GM23338 (cell line): ENCODE data around the gene TOR1AIP2. TPM values are rescaled to one million over a fixed set of nuclear protein-coding genes. Genes with fewer than 3 reads are reported as not detected.

Experiments
- ATAC-seq: fragments of 200-7000 bp; cut with Tn5 transposase; 3 replicates; pipeline ENCODE4 v1.9.1; 2020
- DNase-seq: peaks from one replicate; pipeline ENCODE4 v3.0.0-alpha.2; 2015; ENCODE audit warnings: low spot score
- H2AFZ ChIP-seq: fragments of 200-600 bp; sonication (generic); 2 replicates; pipeline ENCODE4 v1.8.0; 2016; ENCODE audit warnings: antibody characterized with exemption, mild to moderate bottlenecking, moderate library complexity
- H3F3A ChIP-seq: fragments of 200-600 bp; sonication (generic); replicated peaks from 2 replicates; pipeline ENCODE4 v1.8.0; 2017; ENCODE audit warnings: antibody characterized with exemption, mixed run types, low read depth
- H3K27ac ChIP-seq: fragments of 200-600 bp; sonication (generic); 2 replicates; pipeline ENCODE4 v1.6.1; 2016; ENCODE audit warnings: low read depth
- H3K27me3 ChIP-seq: fragments of 200-600 bp; sonication (generic); 2 replicates; pipeline ENCODE4 v1.8.0; 2016; ENCODE audit warnings: mild to moderate bottlenecking, mixed run types, moderate library complexity; ENCODE audit not compliant: insufficient read depth
- H3K36me3 ChIP-seq: fragments of 200-600 bp; sonication (generic); 2 replicates; pipeline ENCODE4 v1.8.0; 2016; ENCODE audit warnings: mild to moderate bottlenecking; ENCODE audit not compliant: insufficient read depth
- H3K4me1 ChIP-seq: fragments of 200-600 bp; sonication (generic); 2 replicates; pipeline ENCODE4 v1.8.0; 2016; ENCODE audit warnings: mild to moderate bottlenecking, moderate library complexity; ENCODE audit not compliant: insufficient read depth
- H3K4me2 ChIP-seq: fragments of 200-600 bp; sonication (generic); 2 replicates; pipeline ENCODE4 v1.7.1; 2017; ENCODE audit warnings: mixed run types
- H3K4me3 ChIP-seq: fragments of 200-600 bp; sonication (generic); 2 replicates; pipeline ENCODE4 v1.6.1; 2016; ENCODE audit warnings: mixed run types
- H3K79me2 ChIP-seq: fragments of 200-600 bp; sonication (generic); replicated peaks from 2 replicates; pipeline ENCODE4 v1.8.0; 2017; ENCODE audit warnings: mild to moderate bottlenecking; ENCODE audit not compliant: insufficient read depth
- H3K9me2 ChIP-seq: fragments of 200-600 bp; sonication (generic); 2 replicates; pipeline ENCODE4 v1.8.0; 2017; ENCODE audit not compliant: insufficient read depth
- H4K20me1 ChIP-seq: fragments of 200-600 bp; sonication (generic); replicated peaks from 2 replicates; pipeline ENCODE4 v1.8.0; 2017; ENCODE audit warnings: mild to moderate bottlenecking; ENCODE audit not compliant: insufficient read depth
- H3K27ac Mint-ChIP-seq: 2 replicates; pipeline ENCODE4 v1.8.0; 2020; ENCODE audit warnings: inconsistent platforms, mild to moderate bottlenecking, moderate library complexity, mixed read lengths
- H3K27me3 Mint-ChIP-seq: 3 replicates; pipeline ENCODE4 v1.8.0; 2022; ENCODE audit warnings: low read depth, mild to moderate bottlenecking, moderate library complexity, mixed read lengths, inconsistent platforms; ENCODE audit not compliant: insufficient read depth, poor library complexity
- H3K36me3 Mint-ChIP-seq: 3 replicates; pipeline ENCODE4 v1.8.0; 2021; ENCODE audit warnings: low read depth, mild to moderate bottlenecking, inconsistent platforms, moderate library complexity, mixed read lengths
- H3K4me1 Mint-ChIP-seq: 3 replicates; pipeline ENCODE4 v1.8.0; 2020; ENCODE audit warnings: mild to moderate bottlenecking, inconsistent platforms, mixed read lengths
- H3K4me3 Mint-ChIP-seq: 3 replicates; pipeline ENCODE4 v1.8.0; 2021; ENCODE audit warnings: moderate library complexity, mild to moderate bottlenecking, inconsistent platforms, mixed read lengths
- H3K9me3 Mint-ChIP-seq: 3 replicates; pipeline ENCODE4 v1.8.0; 2020; ENCODE audit warnings: moderate library complexity, mild to moderate bottlenecking, inconsistent platforms, mixed read lengths
- CREB1 ChIP-seq: fragments of 250-450 bp; sonication (Bioruptor Pico); IDR thresholded peaks from 2 replicates; pipeline ENCODE4 v1.5.0; 2020; ENCODE audit warnings: low read depth, mild to moderate bottlenecking, moderate library complexity
- EZH2phosphoT487 ChIP-seq: fragments of 200-600 bp; sonication (generic); IDR thresholded peaks from one replicate; pipeline ENCODE4 v1.8.1; 2018; ENCODE audit warnings: antibody characterized with exemption; ENCODE audit not compliant: unreplicated experiment
- JUNB ChIP-seq: IDR thresholded peaks from one replicate; pipeline ENCODE4 v1.6.1; 2016; ENCODE audit warnings: antibody characterized with exemption; ENCODE audit not compliant: unreplicated experiment
- NANOG ChIP-seq: IDR thresholded peaks from 2 replicates; pipeline ENCODE4 v1.6.1; 2016; ENCODE audit warnings: antibody characterized with exemption, borderline replicate concordance
- POLR2AphosphoS5 ChIP-seq: IDR thresholded peaks from 2 replicates; pipeline ENCODE4 v1.6.1; 2016; ENCODE audit warnings: antibody characterized with exemption, low read depth
- REST ChIP-seq: IDR thresholded peaks from one replicate; pipeline ENCODE4 v1.6.1; 2018; ENCODE audit warnings: antibody characterized with exemption; ENCODE audit not compliant: unreplicated experiment
- ZNF114 ChIP-seq: fragments of 250-450 bp; sonication (Bioruptor Pico); IDR thresholded peaks from 2 replicates; pipeline ENCODE4 v1.5.0; 2020; ENCODE audit warnings: mild to moderate bottlenecking, moderate library complexity
- ZNF331 ChIP-seq: fragments of 250-450 bp; sonication (Bioruptor Pico); IDR thresholded peaks from 2 replicates; pipeline ENCODE4 v1.5.0; 2020; ENCODE audit warnings: low read depth, mild to moderate bottlenecking, moderate library complexity
- polyA plus RNA-seq: library from polyadenylated mRNA; unstranded; fragments of >200 nt; fragmentation: Nextera tagmentation; extraction: Ambion mirVana; gene quantifications from 2 replicates; pipeline ENCODE4 v1.2.1, GENCODE V29; 2016
- total RNA-seq: library from RNA; depleted of rRNA; stranded (reverse); fragments of >200 nt; shearing (Covaris generic); gene quantifications from 2 replicates; pipeline ENCODE4 v1.2.3, GENCODE V29; 2014
- TF ChIP-seq, protein P1 (sequence below): IDR thresholded peaks from 2 replicates; pipeline ENCODE4 v1.6.1; 2016; ENCODE audit warnings: antibody characterized with exemption
- TF ChIP-seq, protein P2 (sequence below), 2 experiments: fragments of 200-600 bp in 1 of 2; sonication (generic) in 1 of 2; conservative IDR thresholded peaks; 2 replicates each; pipeline versions ENCODE4 v1.5.1 to v1.6.1; 2016 to 2017; ENCODE audit warnings: antibody characterized with exemption in 2 of 2, low read depth in 2 of 2, mild to moderate bottlenecking in 2 of 2, moderate library complexity in 1 of 2

TOR1AIP2 gene
- total and polyA plus RNA-seq, 2 experiments from 2014 or later: 21.1 to 81.3 TPM

DNA sequence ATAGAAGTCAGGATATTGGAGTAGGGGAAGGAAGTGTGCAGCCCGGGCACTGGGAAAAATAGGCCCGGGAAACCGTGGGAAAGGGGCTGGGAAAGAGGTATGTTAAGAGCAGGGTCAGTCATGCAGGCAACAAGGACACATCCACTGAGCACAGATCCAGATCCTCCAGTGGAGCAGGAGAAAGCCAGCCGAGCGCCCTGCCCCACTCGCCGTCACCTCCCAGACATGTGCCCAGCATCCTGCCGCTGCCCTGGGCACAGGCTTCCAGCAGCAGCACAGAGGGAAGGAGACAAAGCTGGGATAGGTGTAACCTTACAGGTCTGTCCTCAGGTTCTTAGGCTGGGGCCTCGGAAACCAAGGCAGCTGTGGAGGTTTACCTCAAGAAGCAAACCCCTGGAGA lies 70.3 kb downstream of the TOR1AIP2 start (continued):
- TF ChIP-seq ZNF331 (CRISPR knock-in tag) (no peak), ZNF114 (CRISPR knock-in tag) (no peak), EZH2phosphoT487 (no peak), POLR2AphosphoS5 (no peak), REST (no peak), NANOG (no peak), CREB1 (CRISPR knock-in tag) (no peak)
- TF ChIP-seq, protein P1, sequence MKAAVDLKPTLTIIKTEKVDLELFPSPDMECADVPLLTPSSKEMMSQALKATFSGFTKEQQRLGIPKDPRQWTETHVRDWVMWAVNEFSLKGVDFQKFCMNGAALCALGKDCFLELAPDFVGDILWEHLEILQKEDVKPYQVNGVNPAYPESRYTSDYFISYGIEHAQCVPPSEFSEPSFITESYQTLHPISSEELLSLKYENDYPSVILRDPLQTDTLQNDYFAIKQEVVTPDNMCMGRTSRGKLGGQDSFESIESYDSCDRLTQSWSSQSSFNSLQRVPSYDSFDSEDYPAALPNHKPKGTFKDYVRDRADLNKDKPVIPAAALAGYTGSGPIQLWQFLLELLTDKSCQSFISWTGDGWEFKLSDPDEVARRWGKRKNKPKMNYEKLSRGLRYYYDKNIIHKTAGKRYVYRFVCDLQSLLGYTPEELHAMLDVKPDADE: no peak
- TF ChIP-seq, protein P2, sequence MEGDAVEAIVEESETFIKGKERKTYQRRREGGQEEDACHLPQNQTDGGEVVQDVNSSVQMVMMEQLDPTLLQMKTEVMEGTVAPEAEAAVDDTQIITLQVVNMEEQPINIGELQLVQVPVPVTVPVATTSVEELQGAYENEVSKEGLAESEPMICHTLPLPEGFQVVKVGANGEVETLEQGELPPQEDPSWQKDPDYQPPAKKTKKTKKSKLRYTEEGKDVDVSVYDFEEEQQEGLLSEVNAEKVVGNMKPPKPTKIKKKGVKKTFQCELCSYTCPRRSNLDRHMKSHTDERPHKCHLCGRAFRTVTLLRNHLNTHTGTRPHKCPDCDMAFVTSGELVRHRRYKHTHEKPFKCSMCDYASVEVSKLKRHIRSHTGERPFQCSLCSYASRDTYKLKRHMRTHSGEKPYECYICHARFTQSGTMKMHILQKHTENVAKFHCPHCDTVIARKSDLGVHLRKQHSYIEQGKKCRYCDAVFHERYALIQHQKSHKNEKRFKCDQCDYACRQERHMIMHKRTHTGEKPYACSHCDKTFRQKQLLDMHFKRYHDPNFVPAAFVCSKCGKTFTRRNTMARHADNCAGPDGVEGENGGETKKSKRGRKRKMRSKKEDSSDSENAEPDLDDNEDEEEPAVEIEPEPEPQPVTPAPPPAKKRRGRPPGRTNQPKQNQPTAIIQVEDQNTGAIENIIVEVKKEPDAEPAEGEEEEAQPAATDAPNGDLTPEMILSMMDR (conservative IDR thresholded peaks at IDR 0.05; ENCODE audit: low read depth in 2 of 2): no peak

- no peaks in the 10 kb centered on the region for H3K36me3 Mint-ChIP-seq
- Histone ChIP-seq H3K36me3 (no peaks in the 10 kb centered on the region), H4K20me1 (no peaks in the 10 kb centered on the region), H3K4me1 (no peaks in the 10 kb centered on the region), H3F3A (no peaks in the 10 kb centered on the region), H3K9me2 (no peaks in the 10 kb centered on the region), H3K27me3 (no peaks in the 10 kb centered on the region), H3K27ac (no peak overlapping the region), H2AFZ (no peak overlapping the region), H3K4me2 (no peak overlapping the region), H3K79me2 (no peaks in the 10 kb centered on the region), H3K4me3 (no peak overlapping the region)
- no peak for DNase-seq
- no peaks in the 10 kb centered on the region for H3K9me3 Mint-ChIP-seq
- no peak overlapping the region for H3K4me3 Mint-ChIP-seq
- H3K27ac Mint-ChIP-seq: no peak overlapping the region
- TF ChIP-seq JUNB (no peak), CREB1 (CRISPR knock-in tag) (no peak), ZNF331 (CRISPR knock-in tag) (no peak), EZH2phosphoT487 (no peak)
- ATAC-seq: no peak
- H3K27me3 Mint-ChIP-seq: peaks cover 7% of the 10 kb centered on the region
- no peaks in the 10 kb centered on the region; the same call in 2 of the 3 replicates for H3K4me1 Mint-ChIP-seq
These were observed 71.3 kb downstream of the TOR1AIP2 start for GRCh38 chr1:179806333-179806732.
